ENCODE measurements around the gene DNPEP. TPM values are rescaled to one million over a fixed set of nuclear protein-coding genes. Genes with fewer than 3 reads are reported as not detected.

DNPEP gene
- total RNA-seq (100 to 1,000 TPM; 112 to 116 TPM), polyA plus RNA-seq (69.1 TPM)

DNA sequence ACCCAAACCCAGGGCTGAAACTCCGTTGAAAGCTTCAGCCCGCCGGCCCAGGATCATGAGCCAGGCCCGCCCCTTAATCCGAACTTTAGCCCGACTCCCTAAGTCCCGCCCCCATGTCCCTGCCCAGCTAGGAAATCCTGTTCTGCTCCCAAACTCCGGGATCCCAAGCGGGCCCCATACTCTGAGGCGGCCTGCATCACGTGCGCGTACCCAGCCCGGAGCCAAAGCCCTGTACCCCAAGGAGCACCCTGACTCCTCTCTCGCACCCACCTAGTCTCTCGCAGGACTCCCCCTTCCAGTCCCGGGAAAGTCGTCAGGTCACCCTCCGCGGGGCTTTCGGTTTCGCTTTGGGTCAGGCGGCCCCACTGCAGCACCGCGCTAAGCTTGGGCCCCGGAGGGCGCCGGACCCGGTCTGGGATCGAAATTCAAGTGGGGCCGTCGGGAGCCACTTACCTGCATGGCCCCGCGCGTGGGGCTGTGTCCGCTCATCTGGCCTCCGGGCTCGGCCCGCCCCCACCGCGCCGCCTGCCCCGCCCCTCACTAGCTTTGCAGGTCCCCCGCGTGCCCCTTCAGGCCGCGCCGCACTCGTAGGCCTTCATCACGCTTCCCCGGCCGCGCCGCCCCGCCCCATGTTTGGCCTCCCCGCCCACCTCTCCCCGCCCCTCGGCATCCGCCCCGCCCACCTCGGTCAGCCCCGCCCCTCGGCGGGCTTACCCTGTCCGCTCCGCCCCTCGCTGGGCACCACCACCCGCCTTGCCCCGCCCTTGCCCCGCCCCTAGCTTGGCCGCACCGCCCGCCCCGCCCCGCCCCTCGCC lies at the start of gene DNPEP:
Gene DNPEP (minus strand): TSS at position 607 of the 815 bp plus-strand sequence. CDS start 118 bp downstream, at position 489.
- Histone ChIP-seq H3K27ac (ENCODE audit: low read depth, low read length) (peak within 1 kb of the TSS; percentile 91), H3K27me3 (ENCODE audit: insufficient read depth, low read length, poor library complexity, severe bottlenecking) (no peaks in the 10 kb centered on the region), H3K4me1 (ENCODE audit: insufficient read depth, low read length) (peaks cover 21% of the 10 kb centered on the region), H3K4me3 (ENCODE audit: low read length) (peak within 1 kb of the TSS; percentile 68), H3K9me3 (ENCODE audit: low read length) (no peaks in the 10 kb centered on the region), H3K36me3 (ENCODE audit: insufficient read depth, low read length) (peaks cover 29% of the 10 kb centered on the region)
- no peaks in the 10 kb centered on the region for H3K27me3 Mint-ChIP-seq
- H3K4me3 Mint-ChIP-seq = peak within 1 kb of the TSS; percentile 94 to 99 (median 96)
- H3K27ac Mint-ChIP-seq = peak within 1 kb of the TSS; percentile 95 to 100 (median 98)
- peak; percentile 90 to 96 (median 92) for DNase-seq
- H3K4me1 Mint-ChIP-seq = peaks cover 20 to 36% (median 23%) of the 10 kb centered on the region in 3 donors
- H3K9me3 Mint-ChIP-seq = no peaks in the 10 kb centered on the region
- POLR2A ChIA-PET = interaction anchor here (0.5 to 2.0 kb wide), 12 partner anchors 108 to 996 kb away, joined by 3 to 15 read pairs (median 4); partner anchors contain the start of genes ANKZF1, ATG9A, CNPPD1 and DNAJB2
- peaks cover 3 to 49% (median 5%) of the 10 kb centered on the region in 3 donors for H3K36me3 Mint-ChIP-seq
- CTCF ChIA-PET = interaction anchor here (0.7 to 1.6 kb wide), 4 partner anchors 92 to 142 kb away, joined by 3 to 10 read pairs (median 4); partner anchors contain the start of genes GMPPA and TUBA4A

DNA sequence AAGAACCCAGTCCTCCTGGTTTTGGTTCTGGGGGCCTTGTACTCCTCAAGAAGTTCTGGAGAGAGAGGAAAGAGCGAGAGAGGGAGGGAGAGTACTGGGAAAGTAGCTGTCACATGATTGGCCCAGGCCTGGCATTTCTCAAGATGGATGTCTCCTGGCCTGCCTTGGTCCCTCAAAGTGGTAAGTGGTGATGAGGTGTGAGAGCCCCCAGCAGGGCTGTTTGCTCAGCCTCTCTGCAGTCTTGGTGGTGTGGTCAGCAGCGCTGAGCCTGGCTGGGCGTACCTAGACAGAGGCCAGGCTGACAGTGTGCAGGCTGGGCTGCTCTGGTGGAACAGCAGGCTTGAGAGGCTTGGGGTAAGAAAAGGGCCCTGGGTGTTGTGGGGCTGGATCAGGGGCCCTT lies 49.4 kb upstream of the DNPEP start:
- DNase-seq = no peak
- no peaks in the 10 kb centered on the region for H3K9me3 ChIP-seq (ENCODE audit: low read length)
- H3K27me3 ChIP-seq (ENCODE audit: insufficient read depth, low read length, poor library complexity, severe bottlenecking) = peaks cover 13% of the 10 kb centered on the region
- Mint-ChIP-seq H3K9me3 (no peaks in the 10 kb centered on the region), H3K4me3 (no peak overlapping the region), H3K4me1 (peaks cover 8 to 9% (median 9%) of the 10 kb centered on the region in 3 donors), H3K27me3 (peaks cover 27 to 42% of the 10 kb centered on the region in 2 donors), H3K27ac (no peak overlapping the region), H3K36me3 (no peaks in the 10 kb centered on the region)
- POLR2A ChIA-PET = no interaction called here
- H3K27ac ChIP-seq (ENCODE audit: low read depth, low read length) = no peak overlapping the region
- no peaks in the 10 kb centered on the region for H3K4me1 ChIP-seq (ENCODE audit: insufficient read depth, low read length)
- CTCF ChIA-PET = interaction anchor here (0.9 kb wide), 1 partner anchor 18 kb away, joined by 3 read pairs; no protein-coding TSS in a partner anchor
- no peak overlapping the region for H3K4me3 ChIP-seq (ENCODE audit: low read length)
- H3K36me3 ChIP-seq (ENCODE audit: insufficient read depth, low read length) = no peaks in the 10 kb centered on the region

DNA sequence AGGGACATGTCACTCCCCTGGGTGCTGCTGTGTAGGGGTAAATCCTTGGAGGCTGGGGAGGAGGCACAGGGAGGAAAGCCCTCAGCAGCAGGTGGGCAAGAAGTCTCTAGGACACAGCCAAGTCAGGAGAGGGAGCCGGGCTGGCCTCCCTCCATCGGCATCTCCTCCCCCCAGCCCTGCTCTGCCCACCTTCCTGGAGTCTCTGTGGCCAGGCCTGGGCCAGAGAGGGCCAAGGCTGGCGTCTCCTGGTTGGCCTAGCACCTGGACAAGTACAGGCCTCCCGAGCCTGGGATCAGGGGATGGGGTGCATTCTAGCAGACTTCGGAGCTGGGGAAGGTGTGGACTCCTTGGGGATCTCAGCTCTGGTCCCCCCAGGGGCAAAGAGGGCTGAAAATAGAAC lies 48.8 kb upstream of the DNPEP start:
- Histone ChIP-seq H3K4me3 (ENCODE audit: low read length) (no peak overlapping the region), H3K27me3 (ENCODE audit: insufficient read depth, low read length, poor library complexity, severe bottlenecking) (peaks cover 13% of the 10 kb centered on the region), H3K36me3 (ENCODE audit: insufficient read depth, low read length) (no peaks in the 10 kb centered on the region), H3K4me1 (ENCODE audit: insufficient read depth, low read length) (no peaks in the 10 kb centered on the region), H3K9me3 (ENCODE audit: low read length) (no peaks in the 10 kb centered on the region), H3K27ac (ENCODE audit: low read depth, low read length) (no peak overlapping the region)
- Mint-ChIP-seq H3K4me3 (no peak overlapping the region), H3K9me3 (no peaks in the 10 kb centered on the region), H3K27me3 (peaks cover 26 to 42% of the 10 kb centered on the region in 2 donors), H3K27ac (no peak overlapping the region), H3K36me3 (no peaks in the 10 kb centered on the region), H3K4me1 (peaks cover 8% of the 10 kb centered on the region in 3 donors)
- no peak for DNase-seq
- ChIA-PET CTCF (interaction anchor here (0.9 kb wide), 1 partner anchor 19 kb away, joined by 3 read pairs; no protein-coding TSS in a partner anchor), POLR2A (no interaction called here)

DNA sequence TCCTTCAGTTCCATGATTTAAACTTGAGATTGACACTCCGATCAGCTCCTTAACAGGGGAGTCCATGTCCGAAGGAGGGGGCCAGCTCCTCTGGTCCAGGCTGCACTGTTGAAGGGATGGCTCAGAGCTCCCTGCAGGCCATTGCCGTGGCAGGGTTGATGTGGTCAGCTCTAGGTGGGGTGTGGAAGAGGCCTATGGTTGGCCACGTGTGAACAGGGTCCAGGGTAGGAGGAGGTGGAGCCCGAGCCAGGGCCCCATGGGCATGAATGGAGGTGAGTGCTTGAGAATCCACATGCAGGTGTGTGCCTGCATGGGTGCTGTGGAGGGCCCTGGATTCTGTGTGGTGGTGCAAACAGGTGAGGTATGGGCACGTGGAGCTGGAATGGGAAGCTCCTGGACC lies 48.0 kb upstream of the DNPEP start:
- H3K9me3 ChIP-seq (ENCODE audit: low read length) = no peaks in the 10 kb centered on the region
- no peak for DNase-seq
- Mint-ChIP-seq H3K36me3 (no peaks in the 10 kb centered on the region), H3K4me1 (peaks cover 0 to under 1% (median under 1%) of the 10 kb centered on the region in 3 donors), H3K27me3 (peaks cover 22 to 34% of the 10 kb centered on the region in 2 donors), H3K4me3 (no peak overlapping the region), H3K9me3 (no peaks in the 10 kb centered on the region), H3K27ac (no peak overlapping the region)
- H3K27me3 ChIP-seq (ENCODE audit: insufficient read depth, low read length, poor library complexity, severe bottlenecking) = peaks cover 10% of the 10 kb centered on the region
- POLR2A ChIA-PET = no interaction called here
- CTCF ChIA-PET = no interaction called here
- no peaks in the 10 kb centered on the region for H3K36me3 ChIP-seq (ENCODE audit: insufficient read depth, low read length)
- no peak overlapping the region for H3K4me3 ChIP-seq (ENCODE audit: low read length)
- H3K4me1 ChIP-seq (ENCODE audit: insufficient read depth, low read length) = no peaks in the 10 kb centered on the region
- no peak overlapping the region for H3K27ac ChIP-seq (ENCODE audit: low read depth, low read length)

DNA sequence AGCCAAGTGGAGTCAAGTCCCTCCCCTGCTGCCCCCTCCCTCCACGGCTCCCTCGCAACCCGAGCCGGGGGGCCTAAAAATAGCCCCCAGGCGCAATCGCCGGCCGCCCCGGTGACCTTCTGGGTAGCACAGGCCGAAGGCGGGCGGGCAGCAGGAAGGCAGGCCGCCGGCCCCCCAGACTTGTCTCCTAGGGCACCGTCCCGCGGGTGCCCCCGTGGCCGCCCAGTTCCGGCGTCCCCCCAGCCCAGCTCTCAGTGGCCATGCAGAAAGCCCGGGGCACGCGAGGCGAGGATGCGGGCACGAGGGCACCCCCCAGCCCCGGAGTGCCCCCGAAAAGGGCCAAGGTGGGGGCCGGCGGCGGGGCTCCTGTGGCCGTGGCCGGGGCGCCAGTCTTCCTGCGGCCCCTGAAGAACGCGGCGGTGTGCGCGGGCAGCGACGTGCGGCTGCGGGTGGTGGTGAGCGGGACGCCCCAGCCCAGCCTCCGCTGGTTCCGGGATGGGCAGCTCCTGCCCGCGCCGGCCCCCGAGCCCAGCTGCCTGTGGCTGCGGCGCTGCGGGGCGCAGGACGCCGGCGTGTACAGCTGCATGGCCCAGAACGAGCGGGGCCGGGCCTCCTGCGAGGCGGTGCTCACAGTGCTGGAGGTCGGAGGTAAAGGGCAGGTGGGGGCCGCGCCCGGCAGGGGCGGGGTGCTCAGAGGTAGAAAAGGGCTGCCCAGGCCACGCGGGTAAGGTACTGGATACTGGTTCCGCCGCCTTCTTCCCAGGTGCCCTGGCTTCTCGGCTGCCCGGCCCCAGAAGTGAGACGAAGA lies 47.2 kb upstream of the DNPEP start, which contains the start of gene SPEG:
Gene SPEG (plus strand): TSS at position 126 of the 808 bp plus-strand sequence. CDS start 135 bp downstream, at position 261.
- Mint-ChIP-seq H3K27ac (no peak within 1 kb of the TSS), H3K4me1 (no peaks in the 10 kb centered on the region), H3K4me3 (no peak within 1 kb of the TSS), H3K9me3 (no peaks in the 10 kb centered on the region), H3K36me3 (no peaks in the 10 kb centered on the region), H3K27me3 (peaks cover 16 to 29% of the 10 kb centered on the region in 2 donors)
- ChIA-PET POLR2A (no interaction called here), CTCF (interaction anchor here (0.8 to 1.1 kb wide), 3 partner anchors 12 to 95 kb away, joined by 3 to 5 read pairs (median 3); no protein-coding TSS in a partner anchor)
- H3K36me3 ChIP-seq (ENCODE audit: insufficient read depth, low read length) = no peaks in the 10 kb centered on the region
- no peak for DNase-seq
- no peaks in the 10 kb centered on the region for H3K4me1 ChIP-seq (ENCODE audit: insufficient read depth, low read length)
- peaks cover 8% of the 10 kb centered on the region for H3K27me3 ChIP-seq (ENCODE audit: insufficient read depth, low read length, poor library complexity, severe bottlenecking)
- H3K27ac ChIP-seq (ENCODE audit: low read depth, low read length) = no peak within 1 kb of the TSS
- no peaks in the 10 kb centered on the region for H3K9me3 ChIP-seq (ENCODE audit: low read length)
- H3K4me3 ChIP-seq (ENCODE audit: low read length) = no peak within 1 kb of the TSS

DNA sequence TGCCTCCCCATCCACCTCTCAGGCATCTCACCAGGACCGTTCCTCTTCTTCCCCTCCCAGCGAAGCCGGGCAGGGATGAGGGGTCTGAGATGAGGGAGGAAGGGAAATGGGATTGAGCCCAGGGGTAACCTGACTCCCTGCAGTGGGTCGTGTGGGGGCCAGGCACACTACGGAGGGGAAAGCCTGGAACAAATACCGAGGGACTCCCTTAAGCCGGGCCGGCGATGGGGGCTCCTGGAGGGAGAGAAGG lies 46.7 kb upstream of the DNPEP start:
- no peaks in the 10 kb centered on the region for H3K4me1 Mint-ChIP-seq
- H3K27me3 Mint-ChIP-seq = peaks cover 16 to 25% of the 10 kb centered on the region in 2 donors
- ChIA-PET CTCF (interaction anchor here (0.8 to 1.1 kb wide), 3 partner anchors 12 to 96 kb away, joined by 3 to 5 read pairs (median 3); no protein-coding TSS in a partner anchor), POLR2A (no interaction called here)
- H3K27me3 ChIP-seq (ENCODE audit: insufficient read depth, low read length, poor library complexity, severe bottlenecking) = peaks cover 8% of the 10 kb centered on the region
- no peaks in the 10 kb centered on the region for H3K9me3 Mint-ChIP-seq
- H3K4me3 Mint-ChIP-seq = no peak overlapping the region
- no peaks in the 10 kb centered on the region for H3K9me3 ChIP-seq (ENCODE audit: low read length)
- H3K36me3 ChIP-seq (ENCODE audit: insufficient read depth, low read length) = no peaks in the 10 kb centered on the region
- H3K36me3 Mint-ChIP-seq = no peaks in the 10 kb centered on the region
- no peak overlapping the region for H3K4me3 ChIP-seq (ENCODE audit: low read length)
- DNase-seq = no peak
- H3K4me1 ChIP-seq (ENCODE audit: insufficient read depth, low read length) = no peaks in the 10 kb centered on the region
- H3K27ac Mint-ChIP-seq = no peak overlapping the region
- H3K27ac ChIP-seq (ENCODE audit: low read depth, low read length) = no peak overlapping the region

DNA sequence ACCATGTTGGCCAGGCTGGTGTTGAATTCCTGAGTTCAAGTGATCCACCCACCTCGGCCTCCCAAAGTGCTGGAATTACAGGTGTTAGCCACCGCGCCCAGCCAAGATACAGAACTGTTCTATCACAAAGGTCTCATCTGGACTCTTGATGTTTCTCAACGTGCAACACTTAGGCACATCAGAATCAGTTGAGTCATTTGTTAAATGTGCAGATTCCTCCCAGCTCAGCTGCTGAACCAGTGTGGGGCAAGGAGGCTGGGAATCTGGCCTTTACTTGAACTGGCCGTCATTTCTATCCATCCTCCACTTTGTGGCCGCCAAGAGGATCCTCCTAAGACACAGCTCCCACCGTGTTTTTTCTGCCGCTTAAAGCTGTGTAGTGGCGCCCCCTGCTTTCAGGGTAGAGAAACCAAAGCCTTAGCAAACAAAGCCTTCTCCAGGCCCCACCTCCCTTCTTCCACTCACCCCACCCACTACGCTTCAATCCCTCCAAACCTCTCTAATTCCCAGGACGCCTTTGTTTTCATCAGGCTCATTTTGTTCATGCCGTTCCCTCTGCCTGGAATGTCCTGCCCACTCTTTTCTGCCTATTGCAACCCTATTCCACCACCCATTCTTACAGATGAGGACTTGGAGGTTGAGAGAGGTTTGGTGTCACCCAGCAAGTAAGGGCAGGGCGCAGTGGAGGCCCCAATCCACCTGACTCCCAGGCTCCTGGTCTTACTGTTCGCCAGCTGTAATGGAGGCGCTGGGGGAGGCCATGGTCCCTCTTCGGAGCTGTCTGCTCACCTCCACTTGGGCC lies 46.2 kb upstream of the DNPEP start:
- H3K27me3 Mint-ChIP-seq = peaks cover 16 to 25% of the 10 kb centered on the region in 2 donors

More for the DNA sequence above, 46.2 kb upstream of the DNPEP start:
- Histone ChIP-seq H3K27ac (ENCODE audit: low read depth, low read length) (no peak overlapping the region), H3K4me3 (ENCODE audit: low read length) (no peak overlapping the region), H3K4me1 (ENCODE audit: insufficient read depth, low read length) (no peaks in the 10 kb centered on the region), H3K27me3 (ENCODE audit: insufficient read depth, low read length, poor library complexity, severe bottlenecking) (peaks cover 8% of the 10 kb centered on the region), H3K36me3 (ENCODE audit: insufficient read depth, low read length) (no peaks in the 10 kb centered on the region), H3K9me3 (ENCODE audit: low read length) (no peaks in the 10 kb centered on the region)
- Mint-ChIP-seq H3K27ac (no peak overlapping the region), H3K36me3 (no peaks in the 10 kb centered on the region), H3K4me1 (no peaks in the 10 kb centered on the region), H3K4me3 (no peak overlapping the region), H3K9me3 (no peaks in the 10 kb centered on the region)
- CTCF ChIA-PET = interaction anchor here (1.0 to 1.1 kb wide), 2 partner anchors 13 to 32 kb away, joined by 3 to 5 read pairs; no protein-coding TSS in a partner anchor
- DNase-seq = no peak
- POLR2A ChIA-PET = no interaction called here

Data from CD8-positive, alpha-beta memory T cell (primary cell).